Suprapubic skin (tissue), 4 donors: ENCODE data around the gene PLLP.

Experiments used
- POLR2A ChIP-seq, 2 donors: fragments of 450-650 bp; IDR thresholded peaks; one replicate each; pipeline ENCODE4 v1.6.1; 2017; ENCODE audit warnings: antibody characterized with exemption in 2 of 2, mild to moderate bottlenecking in 2 of 2, moderate library complexity in 2 of 2
- POLR2AphosphoS5 ChIP-seq, 3 donors: sonication (generic); formaldehyde crosslinking; IDR thresholded peaks; one replicate each; pipeline ENCODE4 v1.6.1; 2017; ENCODE audit warnings: antibody characterized with exemption in 3 of 3
- TF ChIP-seq, protein P1 (sequence below), 2 donors: fragments of 200-600 bp in 1 of 2; fragments of 450-650 bp in 1 of 2; sonication (generic) in 1 of 2; IDR thresholded peaks; one replicate each; pipeline ENCODE4 v1.5.1; 2016 to 2019; ENCODE audit warnings: antibody characterized with exemption in 2 of 2, mild to moderate bottlenecking in 1 of 2, moderate library complexity in 1 of 2

- TF ChIP-seq, protein P1, sequence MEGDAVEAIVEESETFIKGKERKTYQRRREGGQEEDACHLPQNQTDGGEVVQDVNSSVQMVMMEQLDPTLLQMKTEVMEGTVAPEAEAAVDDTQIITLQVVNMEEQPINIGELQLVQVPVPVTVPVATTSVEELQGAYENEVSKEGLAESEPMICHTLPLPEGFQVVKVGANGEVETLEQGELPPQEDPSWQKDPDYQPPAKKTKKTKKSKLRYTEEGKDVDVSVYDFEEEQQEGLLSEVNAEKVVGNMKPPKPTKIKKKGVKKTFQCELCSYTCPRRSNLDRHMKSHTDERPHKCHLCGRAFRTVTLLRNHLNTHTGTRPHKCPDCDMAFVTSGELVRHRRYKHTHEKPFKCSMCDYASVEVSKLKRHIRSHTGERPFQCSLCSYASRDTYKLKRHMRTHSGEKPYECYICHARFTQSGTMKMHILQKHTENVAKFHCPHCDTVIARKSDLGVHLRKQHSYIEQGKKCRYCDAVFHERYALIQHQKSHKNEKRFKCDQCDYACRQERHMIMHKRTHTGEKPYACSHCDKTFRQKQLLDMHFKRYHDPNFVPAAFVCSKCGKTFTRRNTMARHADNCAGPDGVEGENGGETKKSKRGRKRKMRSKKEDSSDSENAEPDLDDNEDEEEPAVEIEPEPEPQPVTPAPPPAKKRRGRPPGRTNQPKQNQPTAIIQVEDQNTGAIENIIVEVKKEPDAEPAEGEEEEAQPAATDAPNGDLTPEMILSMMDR (IDR thresholded peaks at IDR 0.05): no peak
- TF ChIP-seq POLR2AphosphoS5 (IDR thresholded peaks at IDR 0.05) (no peak), POLR2A (IDR thresholded peaks at IDR 0.05) (no peak)
Observed at GRCh38 chr16:57264381-57264780, 20.1 kb downstream of the PLLP start.
